HG02798 (cell line): ENCODE results near the gene PCDHGB2.
"Not testable (repeated sequence)": the region's sequence is repeated elsewhere in the genome, so short reads cannot be mapped to it uniquely, and the experiment has no call there.

ENCODE experiments used
- ATAC-seq: cut with Tn5 transposase; IDR thresholded peaks from one replicate; pipeline ENCODE4 v1.9.1; 2021; ENCODE audit warnings: mild to moderate bottlenecking; ENCODE audit not compliant: unreplicated experiment, poor library complexity

The PCDHGB2 gene

GRCh38 chr5:141359790-141360426 lies at the start of gene PCDHGB2:
Gene PCDHGB2 (plus strand): TSS chr5:141359994. CDS start chr5:141360136, 142 bp downstream.
- no peak for ATAC-seq

GRCh38 chr5:141313711-141314110 lies 46.1 kb upstream of the PCDHGB2 start:
- ATAC-seq = no peak

- not testable (repeated sequence) for ATAC-seq
Observed at GRCh38 chr5:141316963-141317362, 42.8 kb upstream of the PCDHGB2 start.

GRCh38 chr5:141319202-141319601 lies 40.6 kb upstream of the PCDHGB2 start:
- ATAC-seq = no peak

- ATAC-seq = no peak
Observed at GRCh38 chr5:141319699-141320098, 40.1 kb upstream of the PCDHGB2 start.

- peak; percentile 97 for ATAC-seq
Observed at GRCh38 chr5:141320225-141321169, 39.3 kb upstream of the PCDHGB2 start, which contains the start of gene TAF7. Gene TAF7 (minus strand): TSS chr5:141320784. CDS start chr5:141320044, 740 bp downstream.

GRCh38 chr5:141322261-141322660 lies 37.5 kb upstream of the PCDHGB2 start:
- ATAC-seq = no peak

GRCh38 chr5:141326088-141326854 lies 33.5 kb upstream of the PCDHGB2 start:
- peak; percentile 91 for ATAC-seq

- no peak for ATAC-seq
Observed at GRCh38 chr5:141328231-141328630, 31.6 kb upstream of the PCDHGB2 start.

GRCh38 chr5:141330299-141331080 lies 29.3 kb upstream of the PCDHGB2 start, which contains the start of gene PCDHGA1:
Gene PCDHGA1 (plus strand): TSS chr5:141330514.
- ATAC-seq = peak; percentile 61

GRCh38 chr5:141332571-141332970 lies 27.2 kb upstream of the PCDHGB2 start:
- ATAC-seq = not testable (repeated sequence)

- ATAC-seq = no peak
Observed at GRCh38 chr5:141338538-141339306, 21.1 kb upstream of the PCDHGB2 start, which contains the start of gene PCDHGA2. Gene PCDHGA2 (plus strand): TSS chr5:141338760.

GRCh38 chr5:141340781-141341354 lies 18.9 kb upstream of the PCDHGB2 start:
- not testable (repeated sequence) for ATAC-seq

GRCh38 chr5:141342773-141343172 lies 17.0 kb upstream of the PCDHGB2 start:
- no peak for ATAC-seq

- ATAC-seq = no peak
Observed at GRCh38 chr5:141343242-141343952, 16.4 kb upstream of the PCDHGB2 start, which contains the start of gene PCDHGA3. Gene PCDHGA3 (plus strand): TSS chr5:141343829. CDS start chr5:141344034, 205 bp downstream.

- no peak for ATAC-seq
Observed at GRCh38 chr5:141343953-141344463, 15.8 kb upstream of the PCDHGB2 start.

GRCh38 chr5:141345327-141345726 lies 14.5 kb upstream of the PCDHGB2 start:
- ATAC-seq = no peak
